A549 (cell line): Measurements from ENCODE around the gene ZNF200. TPM values are rescaled to one million over a fixed set of nuclear protein-coding genes. Genes with fewer than 3 reads are reported as not detected.
A peak's percentile ranks its signal among the peaks of the same experiment; 100 is the strongest.

ENCODE experiments used
- ATAC-seq, 2 experiments: fragments of 200-7000 bp in 1 of 2; fragments of >200 bp in 1 of 2; cut with Nextera tagmentation in 1 of 2; cut with Tn5 transposase in 1 of 2; 3 replicates each; pipeline versions ENCODE4 v1.8.0 to v1.9.1; 2018 to 2020; ENCODE audit warnings: mild to moderate bottlenecking in 1 of 2, moderate library complexity in 1 of 2
- CTCF ChIA-PET: fragments of 300-600 bp; sonication (Branson Sonifier 250); formaldehyde crosslinking; extraction: SDS; loops from one replicate; lab custom pipeline; 2021; ENCODE audit warnings: antibody characterized with exemption, inconsistent platforms; lab: Yijun Ruan, JAX
- POLR2A ChIA-PET: fragments of 350-600 bp; formaldehyde crosslinking; extraction: SDS; loops from one replicate; lab custom pipeline; 2021; ENCODE audit warnings: antibody characterized with exemption, inconsistent platforms; lab: Yijun Ruan, JAX
- DNase-seq, 2 experiments: peaks; one replicate each; pipeline versions ENCODE4 v3.0.0 to v3.0.0-alpha.2; 2011 to 2016; ENCODE audit warnings: low read depth in 1 of 2, low spot score in 1 of 2
- FAIRE-seq: peaks from 2 replicates; lab custom pipeline; 2011; peaks lifted over from hg19 to GRCh38; lab: Jason Lieb, UNC
- H3K27ac ChIP-seq, 2 experiments: fragments of >200 bp; sonication (Bioruptor Twin); formaldehyde crosslinking; 3 replicates each; pipeline ENCODE4 v1.5.1; 2016 to 2017
- H3K4me1 ChIP-seq: fragments of >200 bp; sonication (Bioruptor Twin); formaldehyde crosslinking; 3 replicates; pipeline ENCODE4 v1.6.1; 2016
- H3K4me2 ChIP-seq: fragments of >200 bp; sonication (Bioruptor Twin); formaldehyde crosslinking; 3 replicates; pipeline ENCODE4 v1.6.1; 2016
- H3K4me3 ChIP-seq: fragments of >200 bp; sonication (Bioruptor Twin); formaldehyde crosslinking; 3 replicates; pipeline ENCODE4 v1.5.1; 2016
- H3K9me3 ChIP-seq: fragments of >200 bp; sonication (Bioruptor Twin); formaldehyde crosslinking; 3 replicates; pipeline ENCODE4 v1.6.1; 2016
- BHLHE40 ChIP-seq: IDR thresholded peaks from 2 replicates; pipeline ENCODE4 v1.6.1; 2012; ENCODE audit warnings: low read depth, low read length, inconsistent platforms
- CBX2 ChIP-seq: fragments of 200-600 bp; sonication (generic); IDR thresholded peaks from 2 replicates; pipeline ENCODE4 v1.6.1; 2016; ENCODE audit warnings: low read depth, mild to moderate bottlenecking, borderline replicate concordance
- CHD2 ChIP-seq: fragments of 150-350 bp; IDR thresholded peaks from 2 replicates; pipeline ENCODE4 v1.6.1; 2014; ENCODE audit warnings: low read length; ENCODE audit not compliant: partially characterized antibody
- EHMT2 ChIP-seq: fragments of 200-600 bp; sonication (generic); IDR thresholded peaks from 2 replicates; pipeline ENCODE4 v1.6.1; 2016; ENCODE audit warnings: antibody characterized with exemption, low read depth, mild to moderate bottlenecking, moderate library complexity
- EP300 ChIP-seq, 2 experiments: fragments of >200 bp; sonication (Bioruptor Twin); formaldehyde crosslinking; IDR thresholded peaks; 2 replicates in 1 of 2; 3 replicates in 1 of 2; pipeline ENCODE4 v1.6.1; 2016 to 2017
- ESRRA ChIP-seq: fragments of 150-350 bp; IDR thresholded peaks from 2 replicates; pipeline ENCODE4 v1.6.1; 2014; ENCODE audit warnings: mild to moderate bottlenecking, low read length, borderline replicate concordance
- FOSL2 ChIP-seq, 2 experiments: fragments of 450-650 bp in 1 of 2; fragments of >200 bp in 1 of 2; sonication (Bioruptor Twin) in 1 of 2; formaldehyde crosslinking; IDR thresholded peaks; 2 replicates each; pipeline versions ENCODE4 v1.5.0 to v1.6.1; 2016 to 2020; ENCODE audit warnings: mild to moderate bottlenecking in 1 of 2, moderate library complexity in 1 of 2
- FOXS1 ChIP-seq: fragments of 250-450 bp; sonication (Bioruptor Pico); IDR thresholded peaks from 2 replicates; pipeline ENCODE4 v1.5.0; 2020; ENCODE audit warnings: mild to moderate bottlenecking, moderate library complexity
- GATA3 ChIP-seq: IDR thresholded peaks from 2 replicates; pipeline ENCODE4 v1.6.1; 2012; ENCODE audit warnings: borderline replicate concordance
- HOXB5 ChIP-seq: fragments of 250-450 bp; sonication (Bioruptor Pico); IDR thresholded peaks from 2 replicates; pipeline ENCODE4 v1.5.0; 2020; ENCODE audit warnings: mild to moderate bottlenecking, moderate library complexity
- KDM1A ChIP-seq: fragments of 200-600 bp; sonication (generic); IDR thresholded peaks from 2 replicates; pipeline ENCODE4 v1.6.1; 2016; ENCODE audit warnings: low read depth, mild to moderate bottlenecking
- KDM5A ChIP-seq: fragments of 200-600 bp; sonication (generic); IDR thresholded peaks from 2 replicates; pipeline ENCODE4 v1.6.1; 2016; ENCODE audit warnings: antibody characterized with exemption, mild to moderate bottlenecking
- PHF8 ChIP-seq: fragments of 200-600 bp; sonication (generic); IDR thresholded peaks from 2 replicates; pipeline ENCODE4 v1.6.1; 2016; ENCODE audit warnings: low read depth, mild to moderate bottlenecking, antibody characterized with exemption, moderate library complexity, borderline replicate concordance
- RCOR1 ChIP-seq: fragments of 150-350 bp; IDR thresholded peaks from 2 replicates; pipeline ENCODE4 v1.6.1; 2014; ENCODE audit warnings: antibody characterized with exemption, low read length, low read depth
- RNF2 ChIP-seq: fragments of 200-600 bp; sonication (generic); IDR thresholded peaks from 2 replicates; pipeline ENCODE4 v1.6.1; 2016; ENCODE audit warnings: low read depth, mild to moderate bottlenecking, antibody characterized with exemption, moderate library complexity, borderline replicate concordance
- SREBF2 ChIP-seq: fragments of 450-650 bp; IDR thresholded peaks from 2 replicates; pipeline ENCODE4 v1.6.1; 2014; ENCODE audit warnings: mild to moderate bottlenecking, moderate library complexity
- ZC3H11A ChIP-seq: fragments of 450-650 bp; IDR thresholded peaks from 2 replicates; pipeline ENCODE4 v1.6.1; 2014; ENCODE audit warnings: antibody characterized with exemption, mild to moderate bottlenecking
- ZNF302 ChIP-seq: fragments of 250-450 bp; sonication (Bioruptor Pico); IDR thresholded peaks from 2 replicates; pipeline ENCODE4 v1.9.0; 2021; ENCODE audit warnings: inconsistent platforms, mild to moderate bottlenecking, moderate library complexity
- ZSCAN20 ChIP-seq: fragments of 250-450 bp; sonication (Bioruptor Pico); IDR thresholded peaks from 2 replicates; pipeline ENCODE4 v1.8.0; 2022; ENCODE audit warnings: mild to moderate bottlenecking, moderate library complexity
- WGBS: methylation state at CpG from one replicate; pipeline ENCODE4 v1.1.6; 2017; ENCODE audit errors: missing lambda C conversion rate; 5-methylcytosine and 5-hydroxymethylcytosine counted together
- polyA plus RNA-seq, 4 experiments: library from polyadenylated mRNA; depleted of rRNA in 3 of 4; stranded (reverse); fragments of >200 nt; fragmentation: RNase III in 1 of 4; extraction: RNeasy Plus Mini Kit Qiagen cat#74134 plus additional on column Dnase treatment in 1 of 4; gene quantifications; 2 replicates in 3 of 4; 3 replicates in 1 of 4; pipeline ENCODE4 v1.2.3, GENCODE V29; 2011 to 2017
- TF ChIP-seq, protein P1 (sequence below): fragments of >200 bp; sonication (Bioruptor Twin); formaldehyde crosslinking; IDR thresholded peaks from 2 replicates; pipeline ENCODE4 v1.6.1; 2016
- TF ChIP-seq, protein P2 (sequence below): fragments of >200 bp; sonication (Bioruptor Twin); formaldehyde crosslinking; IDR thresholded peaks from 3 replicates; pipeline ENCODE4 v1.6.1; 2016
- TF ChIP-seq, protein P3 (sequence below): fragments of 250-450 bp; sonication (Bioruptor Pico); IDR thresholded peaks from 2 replicates; pipeline ENCODE4 v1.5.0; 2021; ENCODE audit warnings: mild to moderate bottlenecking, moderate library complexity, borderline replicate concordance
- TF ChIP-seq, protein P4 (sequence below): IDR thresholded peaks from 2 replicates; pipeline ENCODE4 v1.6.1; 2012
- TF ChIP-seq, protein P5 (sequence below): IDR thresholded peaks from 2 replicates; pipeline ENCODE4 v1.6.1; 2012

The ZNF200 gene
- polyA plus RNA-seq, 2 of the 4 experiments (the other 2 are of a cell fraction), result 6.9 to 7.5 TPM

DNA sequence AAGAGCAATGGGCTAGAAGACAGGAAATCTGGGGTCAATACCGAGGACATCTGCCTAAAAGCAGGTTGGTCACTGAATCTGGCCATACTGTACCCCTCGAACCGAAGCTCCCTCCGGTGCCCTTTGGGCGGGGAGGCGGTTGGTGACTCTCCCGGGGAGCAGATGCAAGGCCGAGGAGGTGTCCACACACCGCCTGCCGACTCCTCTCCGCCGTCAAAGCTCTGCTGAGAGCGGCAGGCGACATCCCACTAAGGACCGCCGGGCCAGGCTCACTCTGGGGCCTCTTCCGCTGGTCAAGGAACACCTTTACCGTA is 458 bp downstream of the ZNF200 start:
- no peak; a peak in 1 of 6 replicates for ATAC-seq
- POLR2A ChIA-PET, result no interaction called here

DNA sequence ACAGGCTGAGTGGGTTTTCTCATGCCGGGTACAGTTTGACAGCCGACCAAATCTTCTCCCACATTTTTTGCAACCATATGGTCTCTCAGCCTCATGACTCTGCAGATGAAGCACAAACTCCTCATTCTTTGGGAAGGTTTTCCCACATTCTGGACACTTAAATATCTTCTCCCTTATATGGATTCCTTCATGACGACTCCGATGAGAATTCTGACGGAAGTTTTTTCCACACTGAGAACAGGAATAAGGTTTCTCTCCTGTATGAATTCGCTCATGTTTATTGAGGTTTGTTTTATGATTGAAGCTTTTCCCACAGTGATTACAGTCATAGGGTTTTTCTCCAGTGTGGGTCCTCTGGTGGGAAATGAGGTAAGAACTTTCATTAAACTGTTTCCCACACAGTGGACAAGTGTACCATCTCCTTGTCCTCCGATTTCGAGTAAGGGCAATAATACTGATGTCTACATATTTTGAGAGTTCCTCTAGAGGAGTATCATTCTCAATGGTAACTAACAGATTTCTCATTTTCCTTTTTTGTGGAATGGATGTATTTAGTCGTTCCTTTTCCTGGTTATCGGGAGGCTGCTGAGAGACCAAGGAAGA is 10.9 kb downstream of the ZNF200 start:
- ChIA-PET CTCF (interaction anchor here (0.6 to 1.0 kb wide), 2 partner anchors 18 to 24 kb away, joined by 3 read pairs; no protein-coding TSS in a partner anchor), POLR2A (no interaction called here)
- Histone ChIP-seq H3K4me3 (no peak overlapping the region), H3K9me3 (peaks cover 97% of the 10 kb centered on the region), H3K4me2 (no peak overlapping the region), H3K27ac (no peak overlapping the region), H3K4me1 (no peaks in the 10 kb centered on the region)
- peak in 1 of 2 experiments; percentile 45 for DNase-seq
- 90% methylated on average over 10 of the region's 10 CpGs for WGBS
- TF ChIP-seq ESRRA (no peak), GATA3 (peak; percentile 38; the same call in 1 of the 2 replicates)
- TF ChIP-seq, protein P1, sequence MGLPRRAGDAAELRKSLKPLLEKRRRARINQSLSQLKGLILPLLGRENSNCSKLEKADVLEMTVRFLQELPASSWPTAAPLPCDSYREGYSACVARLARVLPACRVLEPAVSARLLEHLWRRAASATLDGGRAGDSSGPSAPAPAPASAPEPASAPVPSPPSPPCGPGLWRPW, result peak; percentile 39; the same call in 1 of the 2 replicates
- no peak for FAIRE-seq
- ATAC-seq, result no peak

More for the DNA sequence above, 458 bp downstream of the ZNF200 start:
- Histone ChIP-seq H3K9me3 (peaks cover 46% of the 10 kb centered on the region), H3K4me2 (peak overlapping the region; percentile 88), H3K27ac (peak overlapping the region; percentile 92 to 96), H3K4me1 (peaks cover 7% of the 10 kb centered on the region; the same call in 2 of the 3 replicates), H3K4me3 (peak overlapping the region; percentile 86)
- no peak for DNase-seq
- no peak for FAIRE-seq
- 13% methylated on average over 15 of the region's 18 CpGs for WGBS
- CTCF ChIA-PET, result interaction anchor here (0.6 to 1.5 kb wide), 5 partner anchors 42 to 223 kb away, joined by 3 to 5 read pairs (median 3); no protein-coding TSS in a partner anchor
- TF ChIP-seq RNF2 (no peak), HOXB5 (CRISPR knock-in tag) (no peak), PHF8 (no peak), EP300 (IDR thresholded peaks at IDR 0.05) (no peak), ZNF302 (CRISPR knock-in tag) (no peak)
- TF ChIP-seq, protein P2, sequence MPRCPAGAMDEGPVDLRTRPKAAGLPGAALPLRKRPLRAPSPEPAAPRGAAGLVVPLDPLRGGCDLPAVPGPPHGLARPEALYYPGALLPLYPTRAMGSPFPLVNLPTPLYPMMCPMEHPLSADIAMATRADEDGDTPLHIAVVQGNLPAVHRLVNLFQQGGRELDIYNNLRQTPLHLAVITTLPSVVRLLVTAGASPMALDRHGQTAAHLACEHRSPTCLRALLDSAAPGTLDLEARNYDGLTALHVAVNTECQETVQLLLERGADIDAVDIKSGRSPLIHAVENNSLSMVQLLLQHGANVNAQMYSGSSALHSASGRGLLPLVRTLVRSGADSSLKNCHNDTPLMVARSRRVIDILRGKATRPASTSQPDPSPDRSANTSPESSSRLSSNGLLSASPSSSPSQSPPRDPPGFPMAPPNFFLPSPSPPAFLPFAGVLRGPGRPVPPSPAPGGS, result peak; percentile 13; the same call in 1 of the 3 replicates
- TF ChIP-seq, protein P3, sequence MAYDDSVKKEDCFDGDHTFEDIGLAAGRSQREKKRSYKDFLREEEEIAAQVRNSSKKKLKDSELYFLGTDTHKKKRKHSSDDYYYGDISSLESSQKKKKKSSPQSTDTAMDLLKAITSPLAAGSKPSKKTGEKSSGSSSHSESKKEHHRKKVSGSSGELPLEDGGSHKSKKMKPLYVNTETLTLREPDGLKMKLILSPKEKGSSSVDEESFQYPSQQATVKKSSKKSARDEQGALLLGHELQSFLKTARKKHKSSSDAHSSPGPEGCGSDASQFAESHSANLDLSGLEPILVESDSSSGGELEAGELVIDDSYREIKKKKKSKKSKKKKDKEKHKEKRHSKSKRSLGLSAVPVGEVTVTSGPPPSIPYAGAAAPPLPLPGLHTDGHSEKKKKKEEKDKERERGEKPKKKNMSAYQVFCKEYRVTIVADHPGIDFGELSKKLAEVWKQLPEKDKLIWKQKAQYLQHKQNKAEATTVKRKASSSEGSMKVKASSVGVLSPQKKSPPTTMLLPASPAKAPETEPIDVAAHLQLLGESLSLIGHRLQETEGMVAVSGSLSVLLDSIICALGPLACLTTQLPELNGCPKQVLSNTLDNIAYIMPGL (CRISPR knock-in tag), result 0 out of 2 replicates have a peak, but pooled peaks have one; percentile 38
- TF ChIP-seq, all 56 proteins: peak for 2

DNA sequence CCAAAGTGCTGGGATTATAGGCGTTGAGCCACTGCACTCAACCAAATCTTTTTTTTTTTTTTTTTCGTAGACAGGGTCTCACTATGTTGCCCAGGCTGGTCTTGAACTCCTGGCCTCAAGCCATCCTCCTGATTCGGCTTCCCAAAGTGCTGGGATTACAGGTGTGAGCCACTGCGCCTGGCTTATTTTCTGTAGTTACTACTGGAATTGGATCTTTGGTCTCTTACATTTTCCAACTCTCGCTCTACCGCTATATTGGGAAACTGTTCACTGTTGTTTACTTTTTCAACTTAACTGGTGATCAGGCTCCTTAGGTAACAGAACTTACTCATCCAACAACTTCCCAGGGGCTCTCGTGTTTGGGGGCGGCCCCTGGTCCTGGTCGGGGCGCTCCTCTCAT is 14.1 kb downstream of the ZNF200 start:
- POLR2A ChIA-PET, result no interaction called here
- TF ChIP-seq CHD2, result no peak
- TF ChIP-seq FOXS1 (CRISPR knock-in tag), result no peak
- no peak for TF ChIP-seq RCOR1
- no peak for TF ChIP-seq FOSL2 (IDR thresholded peaks at IDR 0.05)
- no peak for TF ChIP-seq FOSL2 (CRISPR knock-in tag; IDR thresholded peaks at IDR 0.05)
- TF ChIP-seq ZSCAN20 (CRISPR knock-in tag), result no peak
- no peak for TF ChIP-seq KDM1A
- no peak for TF ChIP-seq ESRRA
- TF ChIP-seq, protein P2, result no peak
- TF ChIP-seq SREBF2, result no peak
- TF ChIP-seq, protein P3 (CRISPR knock-in tag), result no peak
- TF ChIP-seq CBX2, result no peak
- TF ChIP-seq, protein P4, sequence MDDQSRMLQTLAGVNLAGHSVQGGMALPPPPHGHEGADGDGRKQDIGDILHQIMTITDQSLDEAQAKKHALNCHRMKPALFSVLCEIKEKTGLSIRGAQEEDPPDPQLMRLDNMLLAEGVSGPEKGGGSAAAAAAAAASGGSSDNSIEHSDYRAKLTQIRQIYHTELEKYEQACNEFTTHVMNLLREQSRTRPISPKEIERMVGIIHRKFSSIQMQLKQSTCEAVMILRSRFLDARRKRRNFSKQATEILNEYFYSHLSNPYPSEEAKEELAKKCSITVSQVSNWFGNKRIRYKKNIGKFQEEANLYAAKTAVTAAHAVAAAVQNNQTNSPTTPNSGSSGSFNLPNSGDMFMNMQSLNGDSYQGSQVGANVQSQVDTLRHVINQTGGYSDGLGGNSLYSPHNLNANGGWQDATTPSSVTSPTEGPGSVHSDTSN, result no peak
- TF ChIP-seq ZC3H11A, result no peak
- no peak for TF ChIP-seq EHMT2
- TF ChIP-seq KDM5A, result no peak
- TF ChIP-seq BHLHE40, result no peak
- TF ChIP-seq, protein P5, sequence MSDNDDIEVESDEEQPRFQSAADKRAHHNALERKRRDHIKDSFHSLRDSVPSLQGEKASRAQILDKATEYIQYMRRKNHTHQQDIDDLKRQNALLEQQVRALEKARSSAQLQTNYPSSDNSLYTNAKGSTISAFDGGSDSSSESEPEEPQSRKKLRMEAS, result no peak

More for the DNA sequence above, 14.1 kb downstream of the ZNF200 start:
- CTCF ChIA-PET, result interaction anchor here (1.1 to 1.3 kb wide), 3 partner anchors 11 to 44 kb away, joined by 3 to 4 read pairs (median 3); no protein-coding TSS in a partner anchor
- WGBS, result 73% methylated on average over 10 of the region's 10 CpGs
- FAIRE-seq, result no peak
- no peak overlapping the region for H3K4me2 ChIP-seq
- no peaks in the 10 kb centered on the region for H3K4me1 ChIP-seq
- H3K27ac ChIP-seq, result no peak overlapping the region
- no peak overlapping the region for H3K4me3 ChIP-seq
- no peak for ATAC-seq
- peaks cover 84% of the 10 kb centered on the region for H3K9me3 ChIP-seq
- no peak for DNase-seq
